ENCODE data around the gene OTULIN.

The OTULIN gene

GRCh38 chr5:14664270-14665100, at the start of gene OTULIN:
Gene OTULIN (plus strand): TSS chr5:14664718. CDS start chr5:14664826, 108 bp downstream.
- peak within 1 kb of the TSS; percentile 91 for H3K27ac ChIP-seq (ENCODE audit: low read depth, low read length)
- no peaks in the 10 kb centered on the region for H3K36me3 ChIP-seq (ENCODE audit: control insufficient read depth, insufficient read depth, low read length)
- peaks cover 8% of the 10 kb centered on the region for H3K4me1 ChIP-seq (ENCODE audit: control insufficient read depth, insufficient read depth, low read length)
- H3K9ac ChIP-seq (ENCODE audit: low read length), result peak within 1 kb of the TSS; percentile 64
- H3K4me3 ChIP-seq (ENCODE audit: low read length), result peak within 1 kb of the TSS; percentile 68
- no peaks in the 10 kb centered on the region for H3K27me3 ChIP-seq (ENCODE audit: control insufficient read depth, insufficient read depth, low read length)

- Histone ChIP-seq H3K27me3 (ENCODE audit: control insufficient read depth, insufficient read depth, low read length) (no peaks in the 10 kb centered on the region), H3K4me3 (ENCODE audit: low read length) (no peak overlapping the region), H3K36me3 (ENCODE audit: control insufficient read depth, insufficient read depth, low read length) (peaks cover 3% of the 10 kb centered on the region), H3K4me1 (ENCODE audit: control insufficient read depth, insufficient read depth, low read length) (no peaks in the 10 kb centered on the region), H3K27ac (ENCODE audit: low read depth, low read length) (no peak overlapping the region), H3K9ac (ENCODE audit: low read length) (no peak overlapping the region)
These were observed 49.2 kb upstream of the OTULIN start for GRCh38 chr5:14615365-14615764.

DNA sequence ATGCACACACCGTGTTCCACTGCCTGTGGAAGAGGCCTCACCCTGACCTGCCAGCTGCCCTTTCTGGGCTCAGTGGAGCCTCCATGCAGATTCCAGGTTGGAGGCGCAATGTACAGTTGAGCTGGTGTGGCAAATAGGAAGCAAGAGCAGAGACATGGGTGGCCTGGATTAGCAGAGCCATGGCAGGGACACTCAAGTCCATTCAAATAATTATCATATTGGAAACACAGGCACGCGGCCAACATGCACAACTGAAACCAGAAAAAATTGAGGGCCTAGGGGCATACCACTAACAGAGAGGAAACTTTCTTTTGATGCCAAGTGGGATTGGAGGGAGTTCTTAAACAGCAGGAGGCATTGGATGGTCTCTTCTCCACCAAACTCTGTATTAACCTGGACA, 47.1 kb upstream of the OTULIN start:
- H3K36me3 ChIP-seq (ENCODE audit: control insufficient read depth, insufficient read depth, low read length), result peaks cover 3% of the 10 kb centered on the region

GRCh38 chr5:14627270-14627669, 37.2 kb upstream of the OTULIN start:
- Histone ChIP-seq H3K4me3 (ENCODE audit: low read length) (no peak overlapping the region), H3K4me1 (ENCODE audit: control insufficient read depth, insufficient read depth, low read length) (no peaks in the 10 kb centered on the region), H3K36me3 (ENCODE audit: control insufficient read depth, insufficient read depth, low read length) (no peaks in the 10 kb centered on the region), H3K27ac (ENCODE audit: low read depth, low read length) (no peak overlapping the region), H3K9ac (ENCODE audit: low read length) (no peak overlapping the region), H3K27me3 (ENCODE audit: control insufficient read depth, insufficient read depth, low read length) (no peaks in the 10 kb centered on the region)

More for the DNA sequence above, 47.1 kb upstream of the OTULIN start:
- H3K4me3 ChIP-seq (ENCODE audit: low read length), result no peak overlapping the region
- H3K4me1 ChIP-seq (ENCODE audit: control insufficient read depth, insufficient read depth, low read length), result no peaks in the 10 kb centered on the region
- H3K27ac ChIP-seq (ENCODE audit: low read depth, low read length), result no peak overlapping the region
- no peaks in the 10 kb centered on the region for H3K27me3 ChIP-seq (ENCODE audit: control insufficient read depth, insufficient read depth, low read length)
- no peak overlapping the region for H3K9ac ChIP-seq (ENCODE audit: low read length)

DNA sequence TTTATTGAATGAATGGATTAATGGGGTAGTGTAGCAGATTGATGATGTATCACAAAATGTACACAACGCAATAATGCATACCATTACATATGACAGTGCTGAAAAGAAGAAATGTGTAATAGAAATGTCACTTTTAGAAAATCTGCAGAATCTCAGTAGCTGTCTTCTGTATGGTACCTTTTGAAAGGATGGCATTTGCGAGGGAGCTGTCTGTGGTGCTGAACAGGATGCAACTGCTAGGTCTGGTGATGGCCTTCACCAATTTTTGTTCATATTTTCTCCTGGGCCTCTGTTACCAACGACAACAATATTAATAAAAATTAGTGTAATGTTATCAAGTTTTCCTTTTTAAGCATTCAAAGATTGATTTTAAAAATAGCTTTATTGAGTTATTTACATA, 36.2 kb upstream of the OTULIN start:
- Histone ChIP-seq H3K9ac (ENCODE audit: low read length) (no peak overlapping the region), H3K36me3 (ENCODE audit: control insufficient read depth, insufficient read depth, low read length) (no peaks in the 10 kb centered on the region), H3K27me3 (ENCODE audit: control insufficient read depth, insufficient read depth, low read length) (no peaks in the 10 kb centered on the region), H3K4me3 (ENCODE audit: low read length) (no peak overlapping the region), H3K4me1 (ENCODE audit: control insufficient read depth, insufficient read depth, low read length) (no peaks in the 10 kb centered on the region), H3K27ac (ENCODE audit: low read depth, low read length) (no peak overlapping the region)

- Histone ChIP-seq H3K27me3 (ENCODE audit: control insufficient read depth, insufficient read depth, low read length) (no peaks in the 10 kb centered on the region), H3K36me3 (ENCODE audit: control insufficient read depth, insufficient read depth, low read length) (no peaks in the 10 kb centered on the region), H3K4me1 (ENCODE audit: control insufficient read depth, insufficient read depth, low read length) (no peaks in the 10 kb centered on the region), H3K27ac (ENCODE audit: low read depth, low read length) (no peak overlapping the region), H3K4me3 (ENCODE audit: low read length) (no peak overlapping the region), H3K9ac (ENCODE audit: low read length) (no peak overlapping the region)
These were observed 33.8 kb upstream of the OTULIN start for GRCh38 chr5:14630671-14631070.

- H3K4me1 ChIP-seq (ENCODE audit: control insufficient read depth, insufficient read depth, low read length), result no peaks in the 10 kb centered on the region
- H3K4me3 ChIP-seq (ENCODE audit: low read length), result no peak overlapping the region
- no peaks in the 10 kb centered on the region for H3K36me3 ChIP-seq (ENCODE audit: control insufficient read depth, insufficient read depth, low read length)
- no peak overlapping the region for H3K9ac ChIP-seq (ENCODE audit: low read length)
- no peaks in the 10 kb centered on the region for H3K27me3 ChIP-seq (ENCODE audit: control insufficient read depth, insufficient read depth, low read length)
- no peak overlapping the region for H3K27ac ChIP-seq (ENCODE audit: low read depth, low read length)
These were observed 28.9 kb upstream of the OTULIN start for GRCh38 chr5:14635656-14636055.

DNA sequence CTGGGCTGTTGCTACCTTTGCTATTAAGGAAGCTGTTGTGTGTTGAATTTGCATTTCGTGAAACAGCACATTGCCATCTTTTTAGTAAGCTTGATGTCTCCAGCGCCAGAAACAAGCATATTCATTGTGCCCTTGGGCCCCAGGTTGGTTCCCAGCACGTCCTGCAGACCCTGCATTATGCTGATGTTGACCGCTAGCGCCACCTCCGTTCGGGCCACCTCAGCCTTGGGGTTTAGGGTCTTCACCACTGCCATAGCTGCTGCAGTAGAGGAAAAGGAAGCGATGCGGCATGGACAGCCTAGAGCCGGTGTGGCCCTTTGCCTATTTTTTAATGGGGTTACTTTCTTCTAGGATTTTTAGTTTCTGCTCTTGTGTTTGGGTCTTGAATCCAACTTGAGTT, 23.8 kb upstream of the OTULIN start:
- H3K4me1 ChIP-seq (ENCODE audit: control insufficient read depth, insufficient read depth, low read length), result no peaks in the 10 kb centered on the region
- H3K36me3 ChIP-seq (ENCODE audit: control insufficient read depth, insufficient read depth, low read length), result no peaks in the 10 kb centered on the region
- no peak overlapping the region for H3K4me3 ChIP-seq (ENCODE audit: low read length)
- no peaks in the 10 kb centered on the region for H3K27me3 ChIP-seq (ENCODE audit: control insufficient read depth, insufficient read depth, low read length)
- H3K27ac ChIP-seq (ENCODE audit: low read depth, low read length), result no peak overlapping the region
- H3K9ac ChIP-seq (ENCODE audit: low read length), result no peak overlapping the region

DNA sequence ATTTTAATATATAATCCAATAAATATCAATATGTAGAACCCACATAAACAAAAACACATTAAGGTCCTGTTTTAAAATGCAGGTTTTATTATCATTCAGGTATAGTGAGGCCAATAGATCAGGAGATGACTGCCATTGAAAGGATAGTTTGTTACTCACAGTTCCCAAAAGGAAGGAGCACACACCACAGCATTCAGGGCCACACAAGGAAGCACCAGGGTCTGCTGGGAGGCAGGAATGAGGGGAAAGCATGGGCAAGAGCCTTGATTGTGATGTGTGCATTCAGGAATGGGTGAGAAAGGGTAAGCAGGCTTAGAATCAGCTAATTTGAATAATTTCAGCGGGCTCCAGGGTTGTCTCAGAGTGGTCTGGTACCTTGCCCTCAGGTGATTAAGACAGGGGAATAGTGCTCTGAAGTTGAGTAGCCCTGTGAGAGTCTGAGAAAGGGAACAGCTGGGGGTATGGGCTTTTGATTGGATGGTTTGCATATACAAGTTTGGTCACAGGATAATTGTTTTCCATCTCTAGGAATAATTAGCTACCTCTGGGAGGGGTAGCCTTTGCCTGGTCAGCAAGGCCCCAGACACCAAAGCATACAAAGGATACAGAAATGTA, 19.8 kb upstream of the OTULIN start:
- H3K27me3 ChIP-seq (ENCODE audit: control insufficient read depth, insufficient read depth, low read length), result no peaks in the 10 kb centered on the region
- no peak overlapping the region for H3K4me3 ChIP-seq (ENCODE audit: low read length)
- no peaks in the 10 kb centered on the region for H3K36me3 ChIP-seq (ENCODE audit: control insufficient read depth, insufficient read depth, low read length)
- H3K27ac ChIP-seq (ENCODE audit: low read depth, low read length), result no peak overlapping the region
- H3K9ac ChIP-seq (ENCODE audit: low read length), result no peak overlapping the region
- no peaks in the 10 kb centered on the region for H3K4me1 ChIP-seq (ENCODE audit: control insufficient read depth, insufficient read depth, low read length)

DNA sequence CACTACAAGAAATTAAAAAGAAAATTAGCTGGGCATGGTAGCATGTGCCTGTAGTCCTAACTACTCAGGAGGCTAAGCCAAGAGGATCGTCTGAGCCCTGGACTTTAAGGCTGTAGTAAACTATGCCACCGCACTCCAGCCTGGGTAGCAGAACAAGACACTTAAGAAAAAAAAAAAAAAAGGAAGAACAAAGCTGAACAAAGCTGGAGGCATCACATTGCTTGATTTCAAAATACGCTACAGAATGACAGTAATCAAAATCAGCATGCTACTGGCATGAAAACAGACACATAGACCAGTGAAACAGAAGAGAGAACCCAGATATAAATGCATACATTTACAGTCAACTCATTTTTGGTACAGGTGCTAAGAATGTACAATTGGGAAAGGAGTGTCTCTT, 14.5 kb upstream of the OTULIN start:
- H3K36me3 ChIP-seq (ENCODE audit: control insufficient read depth, insufficient read depth, low read length), result no peaks in the 10 kb centered on the region
- no peak overlapping the region for H3K4me3 ChIP-seq (ENCODE audit: low read length)
- no peaks in the 10 kb centered on the region for H3K4me1 ChIP-seq (ENCODE audit: control insufficient read depth, insufficient read depth, low read length)
- H3K9ac ChIP-seq (ENCODE audit: low read length), result no peak overlapping the region
- H3K27me3 ChIP-seq (ENCODE audit: control insufficient read depth, insufficient read depth, low read length), result no peaks in the 10 kb centered on the region
- H3K27ac ChIP-seq (ENCODE audit: low read depth, low read length), result no peak overlapping the region

GRCh38 chr5:14655146-14655741, 9.3 kb upstream of the OTULIN start:
- H3K4me1 ChIP-seq (ENCODE audit: control insufficient read depth, insufficient read depth, low read length), result no peaks in the 10 kb centered on the region
- H3K27ac ChIP-seq (ENCODE audit: low read depth, low read length), result no peak overlapping the region
- no peak overlapping the region for H3K4me3 ChIP-seq (ENCODE audit: low read length)
- no peaks in the 10 kb centered on the region for H3K27me3 ChIP-seq (ENCODE audit: control insufficient read depth, insufficient read depth, low read length)
- H3K9ac ChIP-seq (ENCODE audit: low read length), result no peak overlapping the region
- no peaks in the 10 kb centered on the region for H3K36me3 ChIP-seq (ENCODE audit: control insufficient read depth, insufficient read depth, low read length)

- no peak overlapping the region for H3K9ac ChIP-seq (ENCODE audit: low read length)
- H3K27ac ChIP-seq (ENCODE audit: low read depth, low read length), result no peak overlapping the region
- H3K4me1 ChIP-seq (ENCODE audit: control insufficient read depth, insufficient read depth, low read length), result no peaks in the 10 kb centered on the region
- H3K4me3 ChIP-seq (ENCODE audit: low read length), result no peak overlapping the region
- H3K36me3 ChIP-seq (ENCODE audit: control insufficient read depth, insufficient read depth, low read length), result no peaks in the 10 kb centered on the region
- H3K27me3 ChIP-seq (ENCODE audit: control insufficient read depth, insufficient read depth, low read length), result no peaks in the 10 kb centered on the region
These were observed 7.6 kb upstream of the OTULIN start for GRCh38 chr5:14656898-14657297.
